Motor neuron (in vitro differentiated cells): Measurements from ENCODE around the gene POLR1H. TPM values are rescaled to one million over a fixed set of nuclear protein-coding genes. Genes with fewer than 3 reads are reported as not detected.

ENCODE experiments used
- ATAC-seq, 8 experiments: fragments of 200-7000 bp; cut with Tn5 transposase; replicated peaks in 6 of 8; 2 replicates each; pipeline ENCODE4 v1.8.0; 2021; ENCODE audit warnings: mild to moderate bottlenecking in 8 of 8, moderate library complexity in 8 of 8
- H3K27ac ChIP-seq, 2 donors: fragments of 250-450 bp; sonication (Bioruptor Pico); 2 replicates each; pipeline ENCODE4 v1.9.0; 2021; ENCODE audit warnings: antibody characterized with exemption in 2 of 2, mild to moderate bottlenecking in 2 of 2, moderate library complexity in 1 of 2
- H3K4me1 ChIP-seq, 2 donors: fragments of 250-450 bp; sonication (Bioruptor Pico); replicated peaks in 1 of 2; 2 replicates each; pipeline ENCODE4 v1.6.1; 2021; ENCODE audit warnings: antibody characterized with exemption in 2 of 2, mild to moderate bottlenecking in 2 of 2, moderate library complexity in 1 of 2
- H3K4me3 ChIP-seq, 5 donors: fragments of 250-450 bp; sonication (Bioruptor Pico); 2 replicates each; pipeline ENCODE4 v1.9.0; 2021; ENCODE audit warnings: antibody characterized with exemption in 5 of 5, mild to moderate bottlenecking in 5 of 5, moderate library complexity in 4 of 5
- WGBS, 10 experiments: fragments of 450-650 bp; shearing (Covaris generic); methylation state at CpG; one replicate each; pipeline ENCODE4 v1.0.0; 2022; 5-methylcytosine and 5-hydroxymethylcytosine counted together
- in situ Hi-C, 9 experiments: fragments of 400-800 bp; cut with MboI; loops; one replicate each; pipeline ENCODE4 v1.15.0; 2021; ENCODE audit warnings: low sequenced_read_pairs in 9 of 9, low pct_unique_long_range_greater_than_20kb in 2 of 9; ENCODE audit not compliant: unreplicated experiment in 9 of 9
- total RNA-seq, 8 experiments: library from RNA; unstranded; fragments of 300-600 nt; gene quantifications; 2 replicates each; pipeline versions ENCODE4 v1.2.3 to v1.2.4, GENCODE V29; 2022

The POLR1H gene
- total RNA-seq, 8 experiments from 2014 or later = 33.3 to 62.4 (median 39.0) TPM

GRCh38 chr6:30102970-30103871 lies 42.2 kb downstream of the POLR1H start:
- in situ Hi-C loops = loop anchor here in 1 of 9 experiments (25.0 kb wide), 1 partner anchor 241 kb away; no protein-coding TSS in a partner anchor
- 0 to 19% (median 6%) methylated on average over 4 to 26 of the region's 36 CpGs; no CpG with 5 or more reads in 3 of the 10 experiments for WGBS, 10 experiments
- Histone ChIP-seq H3K4me3 (peak overlapping the region in 4 of 5 donors; percentile 4 to 24 (median 12)), H3K4me1 (peaks cover 0 to 3% of the 10 kb centered on the region in 2 donors), H3K27ac (no peak overlapping the region)
- peak; percentile 64 to 77 (median 70) for ATAC-seq

- peaks cover 0 to 3% of the 10 kb centered on the region in 2 donors for H3K4me1 ChIP-seq
- 27 to 100% (median 75%) methylated on average over 1 to 3 of the region's 3 CpGs; no CpG with 5 or more reads in 2 of the 10 experiments for WGBS, 10 experiments
- H3K4me3 ChIP-seq = no peak overlapping the region
- no peak for ATAC-seq
- in situ Hi-C loops = loop anchor here in 1 of 9 experiments (25.0 kb wide), 1 partner anchor 242 kb away; no protein-coding TSS in a partner anchor
- no peak overlapping the region for H3K27ac ChIP-seq
Measured at GRCh38 chr6:30103872-30104179, 42.8 kb downstream of the POLR1H start.

GRCh38 chr6:30104661-30105060 lies 43.6 kb downstream of the POLR1H start:
- Histone ChIP-seq H3K4me1 (peaks cover 0 to 3% of the 10 kb centered on the region in 2 donors), H3K27ac (no peak overlapping the region), H3K4me3 (no peak overlapping the region)
- no peak for ATAC-seq
- in situ Hi-C loops = loop anchor here in 1 of 9 experiments (25.0 kb wide), 1 partner anchor 242 kb away; no protein-coding TSS in a partner anchor
- WGBS, 10 experiments = 20 to 100% (median 58%) methylated on average over 1 to 2 of the region's 2 CpGs; no CpG with 5 or more reads in 3 of the 10 experiments

- no peaks in the 10 kb centered on the region for H3K4me1 ChIP-seq
- no peak overlapping the region for H3K4me3 ChIP-seq
- no peak for ATAC-seq
- in situ Hi-C loops = loop anchor here in 1 of 9 experiments (25.0 kb wide), 1 partner anchor 249 kb away; no protein-coding TSS in a partner anchor
- WGBS, 10 experiments = 10 to 87% (median 75%) methylated on average over 2 to 19 of the region's 27 CpGs; no CpG with 5 or more reads in 1 of the 10 experiments
- no peak overlapping the region for H3K27ac ChIP-seq
Measured at GRCh38 chr6:30111266-30111856, 50.3 kb downstream of the POLR1H start.

DNA sequence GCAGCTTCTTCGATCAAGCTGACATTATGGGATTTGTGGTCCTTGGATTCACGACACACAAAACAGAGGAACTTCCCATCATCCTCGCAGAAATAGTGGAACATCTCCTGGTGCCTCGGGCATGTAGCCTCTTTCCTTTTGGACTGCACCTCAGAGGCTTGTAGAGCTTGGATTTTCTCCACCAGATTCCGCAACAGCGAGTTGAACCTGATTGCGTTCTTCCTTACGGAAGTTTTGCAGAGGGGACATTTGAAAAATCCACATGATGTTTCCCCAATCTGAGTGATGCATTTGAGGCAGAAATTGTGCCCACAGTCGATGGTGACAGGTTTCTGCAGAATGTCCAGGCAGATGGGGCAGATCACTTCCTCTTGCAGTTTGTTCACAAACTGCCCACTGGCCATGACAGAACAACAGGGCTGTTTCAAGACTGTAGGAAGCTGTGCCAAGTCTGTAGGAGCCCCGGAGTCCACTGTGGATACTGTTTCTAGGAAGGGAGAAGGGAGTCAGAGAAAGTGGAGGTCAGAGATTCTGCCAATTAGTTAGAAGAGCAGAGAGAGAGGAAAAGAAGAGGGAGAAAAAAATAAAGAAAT lies 51.4 kb downstream of the POLR1H start:
- H3K4me1 ChIP-seq = no peaks in the 10 kb centered on the region
- in situ Hi-C loops = loop anchor here in 1 of 9 experiments (25.0 kb wide), 1 partner anchor 250 kb away; no protein-coding TSS in a partner anchor
- ATAC-seq = no peak
- H3K4me3 ChIP-seq = no peak overlapping the region
- 5 to 70% (median 63%) methylated on average over 1 to 9 of the region's 10 CpGs for WGBS, 10 experiments
- H3K27ac ChIP-seq = no peak overlapping the region

GRCh38 chr6:30113003-30113759 lies 52.1 kb downstream of the POLR1H start, which contains the start of gene TRIM31:
TSS of gene TRIM31 (minus strand) at chr6:30113090. CDS start at chr6:30112805, 285 bp downstream.
- Histone ChIP-seq H3K4me3 (no peak within 1 kb of the TSS), H3K4me1 (no peaks in the 10 kb centered on the region), H3K27ac (no peak within 1 kb of the TSS)
- in situ Hi-C loops = loop anchor here in 1 of 9 experiments (25.0 kb wide), 1 partner anchor 251 kb away; no protein-coding TSS in a partner anchor
- peak in 1 of 8 experiments; percentile 68 for ATAC-seq
- WGBS, 10 experiments = 28 to 76% (median 47%) methylated on average over 1 to 3 of the region's 3 CpGs

DNA sequence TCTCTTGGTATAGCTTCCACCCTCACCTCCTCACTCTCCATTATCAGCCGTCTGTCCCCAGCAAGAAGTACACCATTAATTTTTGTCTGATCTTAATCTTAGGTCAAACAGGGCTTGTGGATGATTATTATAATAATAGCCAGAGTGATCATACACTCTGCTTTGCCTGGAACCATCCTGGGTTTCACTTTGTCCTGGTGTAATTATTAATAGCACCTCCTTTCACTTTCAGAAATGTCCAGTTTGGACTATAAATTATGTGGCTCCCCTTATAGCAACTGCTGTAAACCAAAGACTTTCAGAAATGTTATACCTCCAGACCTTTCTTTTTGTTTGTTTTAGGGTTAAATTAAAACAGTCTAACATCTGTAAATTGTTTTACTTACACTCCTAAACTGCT lies 52.8 kb downstream of the POLR1H start:
- H3K4me3 ChIP-seq = no peak overlapping the region
- no peaks in the 10 kb centered on the region for H3K4me1 ChIP-seq
- whole genome bisulfite sequencing, 10 experiments = 11 to 100% (median 70%) methylated on average over 1 of the region's 1 CpG; no CpG with 5 or more reads in 3 of the 10 experiments
- H3K27ac ChIP-seq = no peak overlapping the region
- no peak for ATAC-seq
- in situ Hi-C loops = loop anchor here in 1 of 9 experiments (25.0 kb wide), 1 partner anchor 252 kb away; no protein-coding TSS in a partner anchor

Other genes starting within 250 kb of the POLR1H start
- under 1 TPM in 1 of 8 experiments, not detected in 7; 0.56 TPM for gene HLA-G, start 233.4 kb upstream of the POLR1H start, total RNA-seq
- 1,000 to 10,000 TPM in 2 of 8 experiments, 100 to 1,000 TPM in 2, 10 to 100 TPM in 4; 19.7 to 1,879 (median 136) TPM for gene HLA-A, start 118.7 kb upstream of the POLR1H start, total RNA-seq
- 10 to 100 TPM; 29.5 to 75.8 (median 46.1) TPM for gene PPP1R11, start 5.9 kb downstream of the POLR1H start, total RNA-seq
- gene RNF39, start 14.5 kb downstream of the POLR1H start, total RNA-seq = 1 to 10 TPM in 4 of 8 experiments, under 1 TPM in 4; 0.49 to 2.3 (median 1.1) TPM
- gene TRIM31, start 51.8 kb downstream of the POLR1H start, total RNA-seq = 10 to 100 TPM in 1 of 8 experiments, under 1 TPM in 4, not detected in 3; 0.25 to 15.1 (median 0.90) TPM
- 1 to 10 TPM in 1 of 8 experiments, under 1 TPM in 3, not detected in 4; 0.22 to 1.3 (median 0.50) TPM for gene TRIM40, start 74.9 kb downstream of the POLR1H start, total RNA-seq
- 1 to 10 TPM in 1 of 8 experiments, under 1 TPM in 4, not detected in 3; 0.05 to 1.2 (median 0.17) TPM for gene TRIM10, start 99.9 kb downstream of the POLR1H start, total RNA-seq
- under 1 TPM in 3 of 8 experiments, not detected in 5; 0.14 to 0.77 (median 0.25) TPM for gene TRIM15, start 102.3 kb downstream of the POLR1H start, total RNA-seq
- gene TRIM26, start 152.1 kb downstream of the POLR1H start, total RNA-seq = 10 to 100 TPM; 20.7 to 60.1 (median 28.7) TPM